Neuronal stem cell (in vitro differentiated cells): Measurements from ENCODE around the gene GJB4.
A peak's percentile ranks its signal among the peaks of the same experiment; 100 is the strongest.

Experiments
- DNase-seq: peaks from one replicate; pipeline ENCODE4 v3.0.0-alpha.2; 2013; ENCODE audit warnings: low spot score
- H2AFZ ChIP-seq: one replicate; pipeline ENCODE4 v1.6.1; 2013; ENCODE audit warnings: mild to moderate bottlenecking, low read length, inconsistent platforms
- H2AK5ac ChIP-seq: 2 replicates; pipeline ENCODE4 v1.6.1; 2013; ENCODE audit warnings: low read depth, mild to moderate bottlenecking, inconsistent platforms, low read length, moderate library complexity, mixed read lengths
- H2BK120ac ChIP-seq: 2 replicates; pipeline ENCODE4 v1.6.1; 2013; ENCODE audit warnings: low read depth, mild to moderate bottlenecking, inconsistent platforms, low read length, moderate library complexity, mixed read lengths
- H2BK12ac ChIP-seq: one replicate; pipeline ENCODE4 v1.6.1; 2013; ENCODE audit warnings: low read length, inconsistent platforms
- H2BK15ac ChIP-seq: 2 replicates; pipeline ENCODE4 v1.6.1; 2013; ENCODE audit warnings: mild to moderate bottlenecking, low read length, inconsistent platforms, mixed read lengths
- H2BK5ac ChIP-seq: one replicate; pipeline ENCODE4 v1.6.1; 2013; ENCODE audit warnings: inconsistent platforms, mild to moderate bottlenecking, low read length, moderate library complexity
- H3K14ac ChIP-seq: one replicate; pipeline ENCODE4 v1.6.1; 2013; ENCODE audit warnings: low read length, inconsistent platforms
- H3K18ac ChIP-seq: 2 replicates; pipeline ENCODE4 v1.6.1; 2013; ENCODE audit warnings: low read length, inconsistent platforms
- H3K23ac ChIP-seq: 2 replicates; pipeline ENCODE4 v1.6.1; 2013; ENCODE audit warnings: low read depth, mild to moderate bottlenecking, mixed read lengths, low read length, inconsistent platforms; ENCODE audit not compliant: poor library complexity
- H3K27ac ChIP-seq: replicated peaks from 3 replicates; pipeline ENCODE4 v1.5.1; 2013; ENCODE audit warnings: low read length, inconsistent platforms
- H3K27me3 ChIP-seq, 3 experiments: 2 replicates each; pipeline ENCODE4 v1.6.1; 2013; ENCODE audit warnings: low read length in 3 of 3, mild to moderate bottlenecking in 2 of 3, inconsistent platforms in 1 of 3, low read depth in 1 of 3, mixed read lengths in 1 of 3, moderate library complexity in 1 of 3; ENCODE audit not compliant: control insufficient read depth in 3 of 3, insufficient read depth in 3 of 3
- H3K36me3 ChIP-seq, 2 donors: replicated peaks in 1 of 2; 2 replicates each; pipeline ENCODE4 v1.6.1; 2013; ENCODE audit warnings: low read length in 2 of 2; ENCODE audit not compliant: control insufficient read depth in 2 of 2, insufficient read depth in 2 of 2
- H3K4ac ChIP-seq: 2 replicates; pipeline ENCODE4 v1.6.1; 2013; ENCODE audit warnings: inconsistent platforms, mild to moderate bottlenecking, low read length, moderate library complexity
- H3K4me1 ChIP-seq, 2 donors: 1 replicate in 1 of 2; 2 replicates in 1 of 2; pipeline ENCODE4 v1.6.1; 2013; ENCODE audit warnings: low read length in 2 of 2, low read depth in 1 of 2; ENCODE audit not compliant: control insufficient read depth in 2 of 2, insufficient read depth in 1 of 2
- H3K4me2 ChIP-seq: one replicate; pipeline ENCODE4 v1.6.1; 2013; ENCODE audit warnings: mild to moderate bottlenecking, low read length, inconsistent platforms; ENCODE audit not compliant: insufficient read depth, poor library complexity, severe bottlenecking
- H3K4me3 ChIP-seq, 2 donors: 2 replicates each; pipeline ENCODE4 v1.5.1; 2013; ENCODE audit warnings: low read length in 2 of 2, mild to moderate bottlenecking in 2 of 2, inconsistent platforms in 1 of 2, moderate library complexity in 1 of 2
- H3K79me1 ChIP-seq: one replicate; pipeline ENCODE4 v1.6.1; 2013; ENCODE audit warnings: low read depth, mild to moderate bottlenecking, inconsistent platforms, low read length, moderate library complexity
- H3K9ac ChIP-seq: one replicate; pipeline ENCODE4 v1.6.1; 2013; ENCODE audit warnings: mild to moderate bottlenecking, low read depth, low read length, inconsistent platforms; ENCODE audit not compliant: poor library complexity
- H3K9me3 ChIP-seq, 2 donors: replicated peaks in 1 of 2; 2 replicates each; pipeline versions ENCODE3 to v1.6.1; 2013; ENCODE audit warnings: low read length in 2 of 2, mild to moderate bottlenecking in 2 of 2, inconsistent platforms in 1 of 2, low read depth in 1 of 2, mixed read lengths in 1 of 2, moderate library complexity in 1 of 2; ENCODE audit not compliant: control insufficient read depth in 2 of 2, insufficient read depth in 1 of 2
- H4K8ac ChIP-seq: one replicate; pipeline ENCODE4 v1.6.1; 2013; ENCODE audit warnings: low read depth, mild to moderate bottlenecking, inconsistent platforms, low read length, moderate library complexity
- H4K91ac ChIP-seq: one replicate; pipeline ENCODE4 v1.6.1; 2013; ENCODE audit warnings: low read length, low read depth, mild to moderate bottlenecking, inconsistent platforms; ENCODE audit not compliant: poor library complexity
- WGBS, 2 donors: extraction: QIAGEN DNeasy Blood & Tissue Kit; methylation state at CpG; one replicate each; pipeline ENCODE4 v1.1.7; 2013; ENCODE audit warnings: missing lambda C conversion rate in 2 of 2, mixed read lengths in 1 of 2; ENCODE audit not compliant: insufficient read length in 2 of 2, insufficient replicate concordance in 1 of 2; ENCODE audit errors: extremely low coverage in 2 of 2; 5-methylcytosine and 5-hydroxymethylcytosine counted together

GJB4 gene

DNA sequence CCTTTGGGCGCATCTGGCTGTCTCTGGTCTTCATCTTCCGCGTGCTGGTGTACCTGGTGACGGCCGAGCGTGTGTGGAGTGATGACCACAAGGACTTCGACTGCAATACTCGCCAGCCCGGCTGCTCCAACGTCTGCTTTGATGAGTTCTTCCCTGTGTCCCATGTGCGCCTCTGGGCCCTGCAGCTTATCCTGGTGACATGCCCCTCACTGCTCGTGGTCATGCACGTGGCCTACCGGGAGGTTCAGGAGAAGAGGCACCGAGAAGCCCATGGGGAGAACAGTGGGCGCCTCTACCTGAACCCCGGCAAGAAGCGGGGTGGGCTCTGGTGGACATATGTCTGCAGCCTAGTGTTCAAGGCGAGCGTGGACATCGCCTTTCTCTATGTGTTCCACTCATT is 2.2 kb upstream of the GJB4 start:
- Histone ChIP-seq H3K14ac (no peak overlapping the region), H4K91ac (no peak overlapping the region), H2AFZ (no peak overlapping the region), H3K18ac (no peak overlapping the region), H3K4me3 (no peak overlapping the region), H3K4me2 (no peak overlapping the region), H4K8ac (no peak overlapping the region), H2BK15ac (no peak overlapping the region), H3K79me1 (no peaks in the 10 kb centered on the region), H3K36me3 (no peaks in the 10 kb centered on the region), H2BK120ac (no peak overlapping the region), H3K4ac (no peak overlapping the region), H3K4me1 (peaks cover 0 to 5% of the 10 kb centered on the region in 2 donors), H3K23ac (no peak overlapping the region), H3K27me3 (peaks cover 0 to 28% (median 0%) of the 10 kb centered on the region in 3 experiments), H3K9ac (no peak overlapping the region), H3K27ac (no peak overlapping the region), H2AK5ac (no peak overlapping the region), H2BK12ac (no peak overlapping the region), H2BK5ac (no peak overlapping the region), H3K9me3 (no peaks in the 10 kb centered on the region)
- DNase-seq, result no peak
- no CpG with 5 or more reads among the region's 21 CpGs for WGBS, 2 donors

DNA sequence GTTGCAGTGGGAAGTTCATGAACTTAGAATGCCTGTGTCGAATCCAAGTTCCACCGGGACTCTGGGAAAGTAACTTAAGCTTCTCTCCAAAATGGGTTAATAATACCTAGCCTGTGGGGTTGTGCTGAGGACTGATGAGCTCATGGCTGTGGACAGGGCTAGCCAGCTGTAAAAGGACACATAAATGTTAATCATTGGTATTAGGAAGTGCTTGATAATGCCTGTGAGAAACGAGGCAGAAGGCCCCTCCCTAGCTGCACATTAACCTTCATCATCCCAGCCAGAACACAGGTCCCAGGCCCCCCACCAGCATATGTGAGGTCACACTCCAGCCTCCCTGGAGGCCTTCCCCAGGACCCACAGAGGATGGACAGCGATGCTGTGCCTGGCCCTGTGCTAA is 789 bp upstream of the GJB4 start:
- no peak overlapping the region for H3K4ac ChIP-seq
- H2BK120ac ChIP-seq, result no peak overlapping the region
- peaks cover 0 to 5% of the 10 kb centered on the region in 2 donors for H3K4me1 ChIP-seq
- H3K14ac ChIP-seq, result no peak overlapping the region
- H3K79me1 ChIP-seq, result no peaks in the 10 kb centered on the region
- H2BK15ac ChIP-seq, result no peak overlapping the region
- peaks cover 0 to 19% (median 0%) of the 10 kb centered on the region in 3 experiments for H3K27me3 ChIP-seq
- H3K9me3 ChIP-seq, result no peaks in the 10 kb centered on the region
- H3K36me3 ChIP-seq, result no peaks in the 10 kb centered on the region
- DNase-seq, result no peak
- no peak overlapping the region for H3K4me2 ChIP-seq
- no peak overlapping the region for H2BK12ac ChIP-seq
- H4K8ac ChIP-seq, result no peak overlapping the region
- H2BK5ac ChIP-seq, result no peak overlapping the region
- no peak overlapping the region for H3K18ac ChIP-seq
- no peak overlapping the region for H3K23ac ChIP-seq
- H3K4me3 ChIP-seq, result no peak overlapping the region
- H4K91ac ChIP-seq, result no peak overlapping the region
- H3K27ac ChIP-seq, result no peak overlapping the region
- H3K9ac ChIP-seq, result no peak overlapping the region
- WGBS, 2 donors, result no CpG with 5 or more reads among the region's 4 CpGs
- H2AK5ac ChIP-seq, result no peak overlapping the region
- no peak overlapping the region for H2AFZ ChIP-seq

DNA sequence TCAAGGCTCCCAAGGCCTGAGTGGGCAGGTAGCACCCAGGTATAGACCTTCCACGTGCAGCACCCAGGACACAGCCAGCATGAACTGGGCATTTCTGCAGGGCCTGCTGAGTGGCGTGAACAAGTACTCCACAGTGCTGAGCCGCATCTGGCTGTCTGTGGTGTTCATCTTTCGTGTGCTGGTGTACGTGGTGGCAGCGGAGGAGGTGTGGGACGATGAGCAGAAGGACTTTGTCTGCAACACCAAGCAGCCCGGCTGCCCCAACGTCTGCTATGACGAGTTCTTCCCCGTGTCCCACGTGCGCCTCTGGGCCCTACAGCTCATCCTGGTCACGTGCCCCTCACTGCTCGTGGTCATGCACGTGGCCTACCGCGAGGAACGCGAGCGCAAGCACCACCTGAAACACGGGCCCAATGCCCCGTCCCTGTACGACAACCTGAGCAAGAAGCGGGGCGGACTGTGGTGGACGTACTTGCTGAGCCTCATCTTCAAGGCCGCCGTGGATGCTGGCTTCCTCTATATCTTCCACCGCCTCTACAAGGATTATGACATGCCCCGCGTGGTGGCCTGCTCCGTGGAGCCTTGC is 1.7 kb downstream of the GJB4 start:
- H3K27ac ChIP-seq, result no peak overlapping the region
- peak overlapping the region; percentile 54 for H3K18ac ChIP-seq
- peaks cover 0 to 10% (median 0%) of the 10 kb centered on the region in 3 experiments for H3K27me3 ChIP-seq
- peaks cover 0 to 2% of the 10 kb centered on the region in 2 donors for H3K4me1 ChIP-seq
- no peak overlapping the region for H2BK120ac ChIP-seq
- H2AFZ ChIP-seq, result no peak overlapping the region
- H2AK5ac ChIP-seq, result peak overlapping the region; percentile 51
- H3K4ac ChIP-seq, result no peak overlapping the region
- H3K14ac ChIP-seq, result no peak overlapping the region
- H4K91ac ChIP-seq, result no peak overlapping the region
- H2BK12ac ChIP-seq, result no peak overlapping the region
- H3K4me2 ChIP-seq, result no peak overlapping the region
- H2BK15ac ChIP-seq, result no peak overlapping the region
- peak overlapping the region; percentile 58 for H3K23ac ChIP-seq
- no peaks in the 10 kb centered on the region for H3K36me3 ChIP-seq
- no peaks in the 10 kb centered on the region for H3K79me1 ChIP-seq
- no peak overlapping the region for H2BK5ac ChIP-seq
- peak overlapping the region; percentile 53 for H3K9ac ChIP-seq
- H3K9me3 ChIP-seq, result no peaks in the 10 kb centered on the region
- WGBS, 2 donors, result no CpG with 5 or more reads among the region's 33 CpGs
- H3K4me3 ChIP-seq, result peak overlapping the region in 1 of 2 donors; percentile 29
- DNase-seq, result no peak
- no peak overlapping the region for H4K8ac ChIP-seq

DNA sequence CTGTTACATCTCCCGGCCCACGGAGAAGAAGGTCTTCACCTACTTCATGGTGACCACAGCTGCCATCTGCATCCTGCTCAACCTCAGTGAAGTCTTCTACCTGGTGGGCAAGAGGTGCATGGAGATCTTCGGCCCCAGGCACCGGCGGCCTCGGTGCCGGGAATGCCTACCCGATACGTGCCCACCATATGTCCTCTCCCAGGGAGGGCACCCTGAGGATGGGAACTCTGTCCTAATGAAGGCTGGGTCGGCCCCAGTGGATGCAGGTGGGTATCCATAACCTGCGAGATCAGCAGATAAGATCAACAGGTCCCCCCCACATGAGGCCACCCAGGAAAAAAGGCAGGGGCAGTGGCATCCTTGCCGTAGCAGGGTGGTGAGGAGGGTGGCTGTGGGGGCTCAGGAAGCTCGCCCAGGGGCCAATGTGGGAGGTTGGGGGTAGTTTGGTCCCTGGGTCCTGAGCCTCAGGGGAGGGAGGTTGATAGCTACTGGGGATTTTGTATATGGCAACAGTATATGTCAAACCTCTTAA is 2.3 kb downstream of the GJB4 start:
- no CpG with 5 or more reads among the region's 13 CpGs for WGBS, 2 donors
- H2AFZ ChIP-seq, result no peak overlapping the region
- H3K79me1 ChIP-seq, result no peaks in the 10 kb centered on the region
- H3K27me3 ChIP-seq, result peaks cover 0 to 10% (median 0%) of the 10 kb centered on the region in 3 experiments
- H2BK15ac ChIP-seq, result no peak overlapping the region
- H3K4me2 ChIP-seq, result no peak overlapping the region
- H2BK5ac ChIP-seq, result no peak overlapping the region
- H3K4me3 ChIP-seq, result no peak overlapping the region
- H3K23ac ChIP-seq, result no peak overlapping the region
- no peak overlapping the region for H2BK12ac ChIP-seq
- H4K91ac ChIP-seq, result no peak overlapping the region
- DNase-seq, result no peak
- H2BK120ac ChIP-seq, result no peak overlapping the region
- peak overlapping the region; percentile 51 for H2AK5ac ChIP-seq
- no peaks in the 10 kb centered on the region for H3K36me3 ChIP-seq
- no peak overlapping the region for H3K4ac ChIP-seq
- H3K4me1 ChIP-seq, result peaks cover 0 to 2% of the 10 kb centered on the region in 2 donors
- H3K9ac ChIP-seq, result no peak overlapping the region
- no peak overlapping the region for H3K14ac ChIP-seq
- H3K18ac ChIP-seq, result peak overlapping the region; percentile 54
- H3K9me3 ChIP-seq, result no peaks in the 10 kb centered on the region
- H3K27ac ChIP-seq, result no peak overlapping the region
- H4K8ac ChIP-seq, result no peak overlapping the region
